ENCODE data around the gene CFAP299. TPM values are rescaled to one million over a fixed set of nuclear protein-coding genes. Genes with fewer than 3 reads are reported as not detected.

Gene CFAP299
- total and polyA plus RNA-seq, 2 of the 8 experiments (the other 6 are each of a cell fraction or from before 2014, with no cell fraction given): not detected

- TF ChIP-seq, protein P1, sequence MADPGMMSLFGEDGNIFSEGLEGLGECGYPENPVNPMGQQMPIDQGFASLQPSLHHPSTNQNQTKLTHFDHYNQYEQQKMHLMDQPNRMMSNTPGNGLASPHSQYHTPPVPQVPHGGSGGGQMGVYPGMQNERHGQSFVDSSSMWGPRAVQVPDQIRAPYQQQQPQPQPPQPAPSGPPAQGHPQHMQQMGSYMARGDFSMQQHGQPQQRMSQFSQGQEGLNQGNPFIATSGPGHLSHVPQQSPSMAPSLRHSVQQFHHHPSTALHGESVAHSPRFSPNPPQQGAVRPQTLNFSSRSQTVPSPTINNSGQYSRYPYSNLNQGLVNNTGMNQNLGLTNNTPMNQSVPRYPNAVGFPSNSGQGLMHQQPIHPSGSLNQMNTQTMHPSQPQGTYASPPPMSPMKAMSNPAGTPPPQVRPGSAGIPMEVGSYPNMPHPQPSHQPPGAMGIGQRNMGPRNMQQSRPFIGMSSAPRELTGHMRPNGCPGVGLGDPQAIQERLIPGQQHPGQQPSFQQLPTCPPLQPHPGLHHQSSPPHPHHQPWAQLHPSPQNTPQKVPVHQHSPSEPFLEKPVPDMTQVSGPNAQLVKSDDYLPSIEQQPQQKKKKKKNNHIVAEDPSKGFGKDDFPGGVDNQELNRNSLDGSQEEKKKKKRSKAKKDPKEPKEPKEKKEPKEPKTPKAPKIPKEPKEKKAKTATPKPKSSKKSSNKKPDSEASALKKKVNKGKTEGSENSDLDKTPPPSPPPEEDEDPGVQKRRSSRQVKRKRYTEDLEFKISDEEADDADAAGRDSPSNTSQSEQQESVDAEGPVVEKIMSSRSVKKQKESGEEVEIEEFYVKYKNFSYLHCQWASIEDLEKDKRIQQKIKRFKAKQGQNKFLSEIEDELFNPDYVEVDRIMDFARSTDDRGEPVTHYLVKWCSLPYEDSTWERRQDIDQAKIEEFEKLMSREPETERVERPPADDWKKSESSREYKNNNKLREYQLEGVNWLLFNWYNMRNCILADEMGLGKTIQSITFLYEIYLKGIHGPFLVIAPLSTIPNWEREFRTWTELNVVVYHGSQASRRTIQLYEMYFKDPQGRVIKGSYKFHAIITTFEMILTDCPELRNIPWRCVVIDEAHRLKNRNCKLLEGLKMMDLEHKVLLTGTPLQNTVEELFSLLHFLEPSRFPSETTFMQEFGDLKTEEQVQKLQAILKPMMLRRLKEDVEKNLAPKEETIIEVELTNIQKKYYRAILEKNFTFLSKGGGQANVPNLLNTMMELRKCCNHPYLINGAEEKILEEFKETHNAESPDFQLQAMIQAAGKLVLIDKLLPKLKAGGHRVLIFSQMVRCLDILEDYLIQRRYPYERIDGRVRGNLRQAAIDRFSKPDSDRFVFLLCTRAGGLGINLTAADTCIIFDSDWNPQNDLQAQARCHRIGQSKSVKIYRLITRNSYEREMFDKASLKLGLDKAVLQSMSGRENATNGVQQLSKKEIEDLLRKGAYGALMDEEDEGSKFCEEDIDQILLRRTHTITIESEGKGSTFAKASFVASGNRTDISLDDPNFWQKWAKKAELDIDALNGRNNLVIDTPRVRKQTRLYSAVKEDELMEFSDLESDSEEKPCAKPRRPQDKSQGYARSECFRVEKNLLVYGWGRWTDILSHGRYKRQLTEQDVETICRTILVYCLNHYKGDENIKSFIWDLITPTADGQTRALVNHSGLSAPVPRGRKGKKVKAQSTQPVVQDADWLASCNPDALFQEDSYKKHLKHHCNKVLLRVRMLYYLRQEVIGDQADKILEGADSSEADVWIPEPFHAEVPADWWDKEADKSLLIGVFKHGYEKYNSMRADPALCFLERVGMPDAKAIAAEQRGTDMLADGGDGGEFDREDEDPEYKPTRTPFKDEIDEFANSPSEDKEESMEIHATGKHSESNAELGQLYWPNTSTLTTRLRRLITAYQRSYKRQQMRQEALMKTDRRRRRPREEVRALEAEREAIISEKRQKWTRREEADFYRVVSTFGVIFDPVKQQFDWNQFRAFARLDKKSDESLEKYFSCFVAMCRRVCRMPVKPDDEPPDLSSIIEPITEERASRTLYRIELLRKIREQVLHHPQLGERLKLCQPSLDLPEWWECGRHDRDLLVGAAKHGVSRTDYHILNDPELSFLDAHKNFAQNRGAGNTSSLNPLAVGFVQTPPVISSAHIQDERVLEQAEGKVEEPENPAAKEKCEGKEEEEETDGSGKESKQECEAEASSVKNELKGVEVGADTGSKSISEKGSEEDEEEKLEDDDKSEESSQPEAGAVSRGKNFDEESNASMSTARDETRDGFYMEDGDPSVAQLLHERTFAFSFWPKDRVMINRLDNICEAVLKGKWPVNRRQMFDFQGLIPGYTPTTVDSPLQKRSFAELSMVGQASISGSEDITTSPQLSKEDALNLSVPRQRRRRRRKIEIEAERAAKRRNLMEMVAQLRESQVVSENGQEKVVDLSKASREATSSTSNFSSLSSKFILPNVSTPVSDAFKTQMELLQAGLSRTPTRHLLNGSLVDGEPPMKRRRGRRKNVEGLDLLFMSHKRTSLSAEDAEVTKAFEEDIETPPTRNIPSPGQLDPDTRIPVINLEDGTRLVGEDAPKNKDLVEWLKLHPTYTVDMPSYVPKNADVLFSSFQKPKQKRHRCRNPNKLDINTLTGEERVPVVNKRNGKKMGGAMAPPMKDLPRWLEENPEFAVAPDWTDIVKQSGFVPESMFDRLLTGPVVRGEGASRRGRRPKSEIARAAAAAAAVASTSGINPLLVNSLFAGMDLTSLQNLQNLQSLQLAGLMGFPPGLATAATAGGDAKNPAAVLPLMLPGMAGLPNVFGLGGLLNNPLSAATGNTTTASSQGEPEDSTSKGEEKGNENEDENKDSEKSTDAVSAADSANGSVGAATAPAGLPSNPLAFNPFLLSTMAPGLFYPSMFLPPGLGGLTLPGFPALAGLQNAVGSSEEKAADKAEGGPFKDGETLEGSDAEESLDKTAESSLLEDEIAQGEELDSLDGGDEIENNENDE (IDR thresholded peaks at IDR 0.05; ENCODE audit: insufficient replicate concordance, low read length): no peak
- TF ChIP-seq ZNF274 (IDR thresholded peaks at IDR 0.05; ENCODE audit: borderline replicate concordance, extremely low read depth, low read length) (no peak), RFX5 (IDR thresholded peaks at IDR 0.05; ENCODE audit: borderline replicate concordance, low read depth, low read length) (no peak), HDAC6 (IDR thresholded peaks at IDR 0.05; ENCODE audit: low read depth, low read length) (no peak), SP1 (IDR thresholded peaks at IDR 0.05; ENCODE audit: low read depth, low read length) (no peak), SAP30 (IDR thresholded peaks at IDR 0.05; ENCODE audit: insufficient read depth, insufficient replicate concordance, low read length) (no peak), CTCF (IDR thresholded peaks at IDR 0.05; ENCODE audit: control extremely low read depth in 1 of 3, insufficient read depth in 1 of 3, low read depth in 1 of 3, low read length in 3 of 3) (no peak)
- TF ChIP-seq, protein P2, sequence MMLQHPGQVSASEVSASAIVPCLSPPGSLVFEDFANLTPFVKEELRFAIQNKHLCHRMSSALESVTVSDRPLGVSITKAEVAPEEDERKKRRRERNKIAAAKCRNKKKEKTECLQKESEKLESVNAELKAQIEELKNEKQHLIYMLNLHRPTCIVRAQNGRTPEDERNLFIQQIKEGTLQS (IDR thresholded peaks at IDR 0.05; ENCODE audit: insufficient read depth, low read depth, low read length): no peak
These were observed 612.6 kb downstream of the CFAP299 start (continued) for GRCh38 chr4:80948141-80948540.
